Smooth muscle cell (in vitro differentiated cells): ENCODE results near the gene NSG1. TPM values are rescaled to one million over a fixed set of nuclear protein-coding genes. Genes with fewer than 3 reads are reported as not detected.
"Not testable (repeated sequence)": the region's sequence is repeated elsewhere in the genome, so short reads cannot be mapped to it uniquely, and the experiment has no call there.

ENCODE experiments used
- DNase-seq: peaks from one replicate; lab custom pipeline; 2025; ENCODE audit not compliant: unreplicated experiment; lab: John Stamatoyannopoulos, UW
- H2AFZ ChIP-seq: fragments of 200-600 bp; sonication (generic); 2 replicates; pipeline ENCODE4 v1.6.0; 2016; ENCODE audit warnings: antibody characterized with exemption, low read depth, mild to moderate bottlenecking
- H3F3A ChIP-seq: fragments of 200-600 bp; sonication (generic); 2 replicates; pipeline ENCODE4 v1.6.0; 2017; ENCODE audit warnings: antibody characterized with exemption, low read depth
- H3K27ac ChIP-seq: fragments of 200-600 bp; sonication (generic); 2 replicates; pipeline ENCODE4 v1.5.1; 2016; ENCODE audit warnings: low read depth, mild to moderate bottlenecking
- H3K27me3 ChIP-seq: fragments of 200-600 bp; sonication (generic); 2 replicates; pipeline ENCODE4 v1.6.1; 2016; ENCODE audit warnings: low read depth, mild to moderate bottlenecking
- H3K36me3 ChIP-seq: fragments of 200-600 bp; sonication (generic); 2 replicates; pipeline ENCODE4 v1.5.1; 2016; ENCODE audit warnings: low read depth
- H3K4me1 ChIP-seq: fragments of 200-600 bp; sonication (generic); 2 replicates; pipeline ENCODE4 v1.5.1; 2016; ENCODE audit warnings: low read depth
- H3K4me2 ChIP-seq: fragments of 200-600 bp; sonication (generic); 2 replicates; pipeline ENCODE4 v1.6.0; 2016; ENCODE audit warnings: mild to moderate bottlenecking
- H3K4me3 ChIP-seq: fragments of 200-600 bp; sonication (generic); 2 replicates; pipeline ENCODE4 v1.5.1; 2016; ENCODE audit warnings: mild to moderate bottlenecking
- H3K79me2 ChIP-seq: fragments of 200-600 bp; sonication (generic); 2 replicates; pipeline ENCODE4 v1.6.0; 2016; ENCODE audit warnings: low read depth, mild to moderate bottlenecking
- H3K9ac ChIP-seq: fragments of 200-600 bp; sonication (generic); 2 replicates; pipeline ENCODE4 v1.6.0; 2016; ENCODE audit warnings: low read depth
- H3K9me3 ChIP-seq: fragments of 200-600 bp; sonication (generic); replicated peaks from 2 replicates; pipeline ENCODE4 v1.5.1; 2016; ENCODE audit warnings: low read depth
- H4K20me1 ChIP-seq: fragments of 200-600 bp; sonication (generic); 2 replicates; pipeline ENCODE4 v1.6.0; 2016; ENCODE audit warnings: low read depth
- WGBS: methylation state at CpG from one replicate; pipeline ENCODE4 v1.1.7; 2016; ENCODE audit warnings: low lambda C conversion rate; 5-methylcytosine and 5-hydroxymethylcytosine counted together
- polyA plus RNA-seq: library from polyadenylated mRNA; unstranded; fragments of >200 nt; fragmentation: Nextera tagmentation; extraction: Ambion mirVana; gene quantifications from 2 replicates; pipeline ENCODE4 v1.2.1, GENCODE V29; 2016
- total RNA-seq: library from RNA; depleted of rRNA; stranded (reverse); fragments of >200 nt; gene quantifications from 2 replicates; pipeline ENCODE4 v1.2.3, GENCODE V29; 2014
- TF ChIP-seq, protein P1 (sequence below): fragments of 200-600 bp; sonication (generic); IDR thresholded peaks from 2 replicates; pipeline ENCODE4 v1.5.1; 2017; ENCODE audit warnings: borderline replicate concordance, mild to moderate bottlenecking, antibody characterized with exemption; ENCODE audit not compliant: insufficient read depth, poor library complexity, severe bottlenecking

Gene NSG1
- total and polyA plus RNA-seq, 2 experiments from 2014 or later, result 8.4 to 11.4 TPM

DNA sequence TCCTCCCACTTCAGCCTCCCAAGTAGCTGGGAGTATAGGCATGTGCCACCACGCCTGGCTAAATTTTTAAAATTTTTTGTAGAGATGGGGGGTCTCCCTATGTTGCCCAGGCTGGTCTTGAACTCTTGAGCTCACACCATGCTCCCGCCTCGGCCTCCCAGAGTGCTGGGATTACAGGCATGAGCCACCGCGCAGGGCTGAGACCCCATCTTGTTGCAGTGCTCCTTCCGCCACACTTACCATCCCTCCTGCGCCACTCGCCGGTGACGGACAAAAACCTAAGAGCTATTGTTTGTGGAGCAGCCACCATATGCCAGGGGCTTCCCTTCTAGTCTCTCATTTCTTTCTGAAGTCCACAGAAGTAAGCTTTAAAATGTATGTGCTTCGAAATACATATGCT lies 34.5 kb downstream of the NSG1 start:
- no peak overlapping the region for H3K4me3 ChIP-seq
- TF ChIP-seq, protein P1, sequence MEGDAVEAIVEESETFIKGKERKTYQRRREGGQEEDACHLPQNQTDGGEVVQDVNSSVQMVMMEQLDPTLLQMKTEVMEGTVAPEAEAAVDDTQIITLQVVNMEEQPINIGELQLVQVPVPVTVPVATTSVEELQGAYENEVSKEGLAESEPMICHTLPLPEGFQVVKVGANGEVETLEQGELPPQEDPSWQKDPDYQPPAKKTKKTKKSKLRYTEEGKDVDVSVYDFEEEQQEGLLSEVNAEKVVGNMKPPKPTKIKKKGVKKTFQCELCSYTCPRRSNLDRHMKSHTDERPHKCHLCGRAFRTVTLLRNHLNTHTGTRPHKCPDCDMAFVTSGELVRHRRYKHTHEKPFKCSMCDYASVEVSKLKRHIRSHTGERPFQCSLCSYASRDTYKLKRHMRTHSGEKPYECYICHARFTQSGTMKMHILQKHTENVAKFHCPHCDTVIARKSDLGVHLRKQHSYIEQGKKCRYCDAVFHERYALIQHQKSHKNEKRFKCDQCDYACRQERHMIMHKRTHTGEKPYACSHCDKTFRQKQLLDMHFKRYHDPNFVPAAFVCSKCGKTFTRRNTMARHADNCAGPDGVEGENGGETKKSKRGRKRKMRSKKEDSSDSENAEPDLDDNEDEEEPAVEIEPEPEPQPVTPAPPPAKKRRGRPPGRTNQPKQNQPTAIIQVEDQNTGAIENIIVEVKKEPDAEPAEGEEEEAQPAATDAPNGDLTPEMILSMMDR, result no peak

DNA sequence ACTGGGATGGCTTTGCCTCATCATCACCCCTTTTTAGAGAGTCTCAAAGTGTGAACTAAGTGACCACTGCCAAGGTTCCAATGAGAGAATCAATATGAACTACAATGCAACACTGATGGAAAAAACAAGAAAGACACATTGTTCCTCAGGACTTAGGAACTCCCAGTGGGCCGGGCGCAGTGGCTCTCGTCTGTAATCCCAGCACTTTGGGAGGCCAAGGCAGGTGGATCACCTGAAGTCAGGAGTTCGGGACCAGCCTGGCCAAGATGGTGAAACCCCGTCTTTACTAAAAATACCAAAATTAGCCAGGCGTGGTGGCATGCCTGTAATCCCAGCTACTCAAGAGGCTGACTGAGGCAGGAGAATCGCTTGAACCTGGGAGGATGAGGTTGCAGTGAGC lies 35.2 kb downstream of the NSG1 start:
- not testable (repeated sequence) for H3K4me2 ChIP-seq, H3K4me3 ChIP-seq, H3K9me3 ChIP-seq, H3K27me3 ChIP-seq, H3F3A ChIP-seq, DNase-seq, H3K27ac ChIP-seq, H3K4me1 ChIP-seq, H3K9ac ChIP-seq, H3K36me3 ChIP-seq, H2AFZ ChIP-seq, H3K79me2 ChIP-seq, H4K20me1 ChIP-seq
- WGBS, result 99% methylated on average over 7 of the region's 7 CpGs

More for the DNA sequence above, 34.5 kb downstream of the NSG1 start:
- no peaks in the 10 kb centered on the region for H3F3A ChIP-seq
- peaks cover 2% of the 10 kb centered on the region for H4K20me1 ChIP-seq
- no peak overlapping the region for H3K9ac ChIP-seq
- no peaks in the 10 kb centered on the region for H3K36me3 ChIP-seq
- no peaks in the 10 kb centered on the region for H3K27me3 ChIP-seq
- DNase-seq, result no peak
- H3K27ac ChIP-seq, result no peak overlapping the region
- 98% methylated on average over 11 of the region's 11 CpGs for WGBS
- no peaks in the 10 kb centered on the region for H3K9me3 ChIP-seq
- no peak overlapping the region for H2AFZ ChIP-seq
- no peak overlapping the region for H3K4me2 ChIP-seq
- H3K79me2 ChIP-seq, result no peaks in the 10 kb centered on the region
- H3K4me1 ChIP-seq, result no peaks in the 10 kb centered on the region

DNA sequence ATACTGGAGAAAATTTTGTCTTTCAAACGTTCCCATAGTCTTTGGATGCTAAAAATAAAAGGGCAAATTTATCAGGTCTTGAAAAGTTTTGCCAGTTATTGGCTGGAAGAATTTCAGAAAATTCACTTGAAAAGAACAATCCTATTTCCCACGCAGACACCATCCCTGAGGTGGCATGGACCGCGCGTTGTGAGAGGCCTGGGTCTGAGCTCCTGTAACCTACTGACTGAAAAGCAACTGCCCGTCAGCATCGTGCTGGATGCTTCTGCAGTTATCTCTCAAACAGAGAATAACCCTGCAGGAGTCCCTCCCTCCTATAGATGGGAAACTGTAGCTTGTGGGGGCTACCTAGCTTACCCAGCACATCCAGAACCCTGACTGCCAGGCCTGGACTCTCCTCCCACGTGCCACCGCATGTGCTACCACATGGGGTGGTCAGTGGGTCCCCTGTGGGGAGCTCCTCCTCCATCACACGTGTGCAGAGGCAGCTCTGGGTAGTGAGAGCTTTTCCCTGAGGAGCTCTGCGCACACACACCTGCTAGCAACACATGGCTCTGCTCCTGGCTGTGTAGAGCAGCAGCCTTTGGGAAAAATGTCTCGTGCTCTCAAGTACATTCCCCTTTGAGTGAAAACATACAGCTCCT lies 36.1 kb downstream of the NSG1 start:
- H3K4me3 ChIP-seq, result no peak overlapping the region
- peaks cover 9% of the 10 kb centered on the region for H3K4me1 ChIP-seq
- H2AFZ ChIP-seq, result no peak overlapping the region
- no peak overlapping the region for H3K4me2 ChIP-seq
- 92% methylated on average over 12 of the region's 12 CpGs for WGBS
- H3K9me3 ChIP-seq, result no peaks in the 10 kb centered on the region
- no peaks in the 10 kb centered on the region for H3K79me2 ChIP-seq
- H4K20me1 ChIP-seq, result peaks cover 13% of the 10 kb centered on the region
- no peaks in the 10 kb centered on the region for H3K36me3 ChIP-seq
- H3K27ac ChIP-seq, result no peak overlapping the region
- no peak for DNase-seq
- no peaks in the 10 kb centered on the region for H3F3A ChIP-seq
- TF ChIP-seq, protein P1, result no peak
- H3K27me3 ChIP-seq, result no peaks in the 10 kb centered on the region
- no peak overlapping the region for H3K9ac ChIP-seq

DNA sequence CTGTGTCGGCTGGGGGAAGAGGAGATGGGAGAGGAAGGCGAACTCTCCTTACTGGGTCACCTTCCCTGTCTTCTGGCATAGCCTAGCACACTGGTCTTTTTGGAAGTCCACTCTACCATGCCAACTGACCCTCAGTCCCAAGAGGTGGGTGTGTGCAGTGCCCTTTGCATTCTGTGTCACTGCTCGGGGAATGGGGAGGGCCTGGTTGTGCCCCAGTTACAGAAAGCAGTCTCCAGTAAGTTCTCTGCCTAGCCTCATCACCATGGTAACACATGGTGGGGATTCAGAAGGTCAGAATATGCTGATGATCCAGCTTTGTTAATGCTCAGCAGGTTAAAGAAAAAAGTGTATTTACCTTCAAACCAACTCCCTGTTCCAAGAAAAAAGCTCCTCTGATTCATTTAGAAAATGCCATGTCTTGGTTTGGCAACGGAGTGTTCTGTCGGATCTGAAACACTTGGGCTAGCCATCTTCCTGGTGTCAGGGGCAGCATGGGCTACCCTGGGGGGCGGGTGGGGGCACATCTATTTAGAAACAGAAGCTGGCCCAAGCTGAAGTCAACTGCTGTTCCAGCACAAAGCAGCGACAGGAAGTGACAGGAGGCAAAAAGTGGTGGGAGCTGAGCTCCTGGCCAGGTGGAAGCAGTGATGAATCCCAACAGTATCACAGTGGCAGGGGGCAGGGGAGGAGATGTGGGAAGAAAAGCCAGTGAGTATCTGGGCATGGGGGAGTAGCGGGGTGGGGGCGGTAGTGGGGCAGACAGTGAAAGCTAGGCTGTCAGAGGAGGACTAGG lies 37.0 kb downstream of the NSG1 start:
- Histone ChIP-seq H3K4me3 (no peak overlapping the region), H3K79me2 (no peaks in the 10 kb centered on the region), H3K36me3 (no peaks in the 10 kb centered on the region), H3K9me3 (no peaks in the 10 kb centered on the region), H3K27ac (no peak overlapping the region), H4K20me1 (peaks cover 14% of the 10 kb centered on the region), H3F3A (no peaks in the 10 kb centered on the region), H3K4me1 (peaks cover 9% of the 10 kb centered on the region), H3K4me2 (no peak overlapping the region), H3K27me3 (no peaks in the 10 kb centered on the region), H3K9ac (no peak overlapping the region), H2AFZ (no peak overlapping the region)
- 86% methylated on average over 7 of the region's 9 CpGs for WGBS
- TF ChIP-seq, protein P1, result no peak
- DNase-seq, result no peak
